K562 (cell line): ENCODE data around the gene CHPF. TPM values are rescaled to one million over a fixed set of nuclear protein-coding genes. Genes with fewer than 3 reads are reported as not detected.

Source experiments
- ATAC-seq: fragments of 200-7000 bp; cut with Tn5 transposase; 3 replicates; pipeline ENCODE4 v1.9.1; 2020; ENCODE audit warnings: moderate library complexity
- BruUV-seq: library from RNA; stranded (reverse); fragments of 400-500 nt; replicated peaks from 2 replicates; lab custom pipeline; 2021; lab: Mats Ljungman, UMichigan
- CTCF ChIA-PET: fragments of 300-600 bp; formaldehyde crosslinking; extraction: SDS; loops from one replicate; lab custom pipeline; 2021; ENCODE audit warnings: low intra/inter-chr PET ratio; lab: Yijun Ruan, JAX
- POLR2A ChIA-PET: fragments of 300-600, 350-650 bp; sonication (Branson Sonifier 250); formaldehyde crosslinking; extraction: SDS; loops from one replicate; lab custom pipeline; 2021; ENCODE audit warnings: antibody characterized with exemption, inconsistent platforms; lab: Yijun Ruan, JAX
- DNase-seq, 4 experiments: peaks; one replicate each; pipeline versions ENCODE4 v3.0.0 to v3.0.0-alpha.2; 2011 to 2018; ENCODE audit warnings: low spot score in 3 of 4, mixed read lengths in 3 of 4; ENCODE audit errors: extremely low read depth in 1 of 4
- FAIRE-seq: peaks from 2 replicates; lab custom pipeline; 2011; peaks lifted over from hg19 to GRCh38; lab: Jason Lieb, UNC
- H2AFZ ChIP-seq: 2 replicates; pipeline ENCODE4 v1.6.0; 2011; ENCODE audit warnings: low read depth, low read length, control low read depth, inconsistent platforms
- H3K27ac ChIP-seq: fragments of 200-600 bp; 3 replicates; pipeline ENCODE4 v1.8.0; 2011; ENCODE audit warnings: low read depth, mild to moderate bottlenecking, control low read depth, inconsistent platforms, low read length, moderate library complexity, mixed read lengths; ENCODE audit errors: extremely low read depth
- H3K27me3 ChIP-seq, 2 experiments: fragments of 300-600 bp in 1 of 2; 2 replicates in 1 of 2; 3 replicates in 1 of 2; pipeline versions ENCODE4 v1.6.0 to v1.8.0; 2011; ENCODE audit warnings: inconsistent platforms in 2 of 2, low read length in 2 of 2, mild to moderate bottlenecking in 1 of 2, mixed read lengths in 1 of 2, moderate library complexity in 1 of 2; ENCODE audit not compliant: control insufficient read depth in 2 of 2, insufficient read depth in 2 of 2
- H3K36me3 ChIP-seq: fragments of 300-600 bp; 3 replicates; pipeline ENCODE4 v1.8.0; 2011; ENCODE audit warnings: mild to moderate bottlenecking, low read length, inconsistent platforms; ENCODE audit not compliant: control insufficient read depth, insufficient read depth
- H3K4me1 ChIP-seq, 2 experiments: fragments of 200-600 bp in 1 of 2; replicated peaks in 1 of 2; 2 replicates in 1 of 2; 3 replicates in 1 of 2; pipeline versions ENCODE4 v1.5.1 to v1.8.0; 2011; ENCODE audit warnings: inconsistent platforms in 2 of 2, low read length in 2 of 2, mild to moderate bottlenecking in 1 of 2, mixed read lengths in 1 of 2, moderate library complexity in 1 of 2; ENCODE audit not compliant: control insufficient read depth in 2 of 2, insufficient read depth in 2 of 2
- H3K4me2 ChIP-seq: 2 replicates; pipeline ENCODE4 v1.6.1; 2011; ENCODE audit warnings: low read length, control low read depth, inconsistent platforms, mixed read lengths; ENCODE audit not compliant: insufficient read depth
- H3K4me3 ChIP-seq: fragments of 200-600 bp; sonication (generic), shearing (Covaris generic); 2 replicates; pipeline ENCODE4 v1.5.1; 2016; ENCODE audit warnings: control low read depth, inconsistent platforms
- H3K79me2 ChIP-seq: fragments of 200-600 bp; 3 replicates; pipeline ENCODE4 v1.8.0; 2011; ENCODE audit warnings: low read length, inconsistent platforms; ENCODE audit not compliant: control insufficient read depth, insufficient read depth
- H3K9ac ChIP-seq, 2 experiments: 2 replicates each; pipeline versions ENCODE4 v1.6.0 to v1.6.1; 2011; ENCODE audit warnings: low read depth in 2 of 2, low read length in 2 of 2, control low read depth in 1 of 2, inconsistent platforms in 1 of 2, mild to moderate bottlenecking in 1 of 2, mixed read lengths in 1 of 2; ENCODE audit not compliant: insufficient read depth in 1 of 2
- H3K9me1 ChIP-seq: one replicate; pipeline ENCODE4 v1.6.0; 2011; ENCODE audit warnings: inconsistent platforms, mild to moderate bottlenecking, low read length, moderate library complexity; ENCODE audit not compliant: control insufficient read depth, insufficient read depth
- H3K9me3 ChIP-seq: replicated peaks from 2 replicates; pipeline ENCODE4 v1.5.1; 2011; ENCODE audit warnings: low read depth, low read length, inconsistent platforms; ENCODE audit not compliant: control insufficient read depth, insufficient read depth
- H4K20me1 ChIP-seq: replicated peaks from 2 replicates; pipeline ENCODE4 v1.6.1; 2011; ENCODE audit warnings: low read length, inconsistent platforms, mixed read lengths; ENCODE audit not compliant: control insufficient read depth, insufficient read depth
- CBFA2T3 ChIP-seq: fragments of 450-650 bp; IDR thresholded peaks from 2 replicates; pipeline ENCODE4 v1.6.1; 2017
- DDX20 ChIP-seq: fragments of 450-650 bp; IDR thresholded peaks from 2 replicates; pipeline ENCODE4 v1.6.1; 2016; ENCODE audit warnings: missing genetic modification characterization, low read depth, mild to moderate bottlenecking, missing compliant biosample characterization, moderate library complexity
- GTF2E2 ChIP-seq: fragments of 200-800 bp; sonication (Bioruptor generic); IDR thresholded peaks from 2 replicates; pipeline ENCODE4 v1.6.1; 2016; ENCODE audit warnings: missing genetic modification characterization, missing compliant biosample characterization
- MTA3 ChIP-seq: fragments of 450-650 bp; formaldehyde crosslinking; IDR thresholded peaks from 2 replicates; pipeline ENCODE4 v1.6.1; 2017; ENCODE audit warnings: mild to moderate bottlenecking, borderline replicate concordance
- RCOR1 ChIP-seq, 2 experiments: IDR thresholded peaks; 2 replicates each; pipeline ENCODE4 v1.6.1; 2012; ENCODE audit warnings: low read depth in 2 of 2, low read length in 2 of 2, borderline replicate concordance in 1 of 2, improper control_type of control experiment in 1 of 2
- SP2 ChIP-seq: IDR thresholded peaks from 2 replicates; pipeline ENCODE4 v1.6.1; 2011; ENCODE audit warnings: mild to moderate bottlenecking, low read depth, low read length, moderate library complexity; ENCODE audit not compliant: poor library complexity, severe bottlenecking; ENCODE audit errors: extremely low read depth
- ZEB2 ChIP-seq: fragments of 450-650 bp; IDR thresholded peaks from 2 replicates; pipeline ENCODE4 v1.6.1; 2016
- ZFP36 ChIP-seq: fragments of 150-350 bp; IDR thresholded peaks from 2 replicates; pipeline ENCODE4 v1.6.1; 2018; ENCODE audit warnings: low read length, low read depth; ENCODE audit not compliant: partially characterized antibody
- ZNF24 ChIP-seq: fragments of 450-650 bp; IDR thresholded peaks from 2 replicates; pipeline ENCODE4 v1.6.1; 2016
- ZNF551 ChIP-seq: fragments of 250-450 bp; sonication (Bioruptor Pico); IDR thresholded peaks from 2 replicates; pipeline ENCODE4 v1.5.0; 2021; ENCODE audit warnings: mild to moderate bottlenecking, moderate library complexity
- WGBS: fragments of 100-300 bp; shearing (Covaris generic); methylation state at CpG from one replicate; pipeline ENCODE4 v1.1.6; 2016; ENCODE audit warnings: low coverage, mixed read lengths; ENCODE audit not compliant: insufficient coverage; ENCODE audit errors: missing lambda C conversion rate; 5-methylcytosine and 5-hydroxymethylcytosine counted together
- in situ Hi-C: fragments of 300-500 bp; cut with MboI; formaldehyde crosslinking; loops from 4 replicates; pipeline ENCODE4 v1.15.0; 2018; ENCODE audit warnings: inconsistent platforms, mixed read lengths
- intact Hi-C: fragments of 100-400 bp; cut with micrococcal nuclease; formaldehyde crosslinking; loops from 2 replicates; pipeline ENCODE4 v1.14.2; 2022
- polyA plus RNA-seq, 8 experiments: library from polyadenylated mRNA; depleted of rRNA in 4 of 8; stranded (reverse) in 5 of 8; unstranded in 3 of 8; fragments of >200 nt; fragmentation: Nextera tagmentation in 2 of 8; fragmentation: Illumina TruSeq in 1 of 8; extraction: Ambion mirVana in 2 of 8; extraction: Trizol in 1 of 8; gene quantifications; 2 replicates each; pipeline versions ENCODE4 v1.2.1 to v1.2.3, GENCODE V29; 2011 to 2014; ENCODE audit warnings: inconsistent platforms in 1 of 8, missing spikeins in 1 of 8
- total RNA-seq, 7 experiments: library from RNA; depleted of rRNA in 6 of 7; stranded (reverse); fragments of >200 nt in 6 of 7; fragmentation: Illumina TruSeq in 2 of 7; extraction: Trizol in 2 of 7; gene quantifications; 2 replicates each; pipeline versions ENCODE4 v1.2.1 to v1.2.3, GENCODE V29; 2011 to 2021; ENCODE audit warnings: low replicate concordance in 1 of 7
- TF ChIP-seq, protein P1 (sequence below), 2 experiments: fragments of 450-650 bp in 1 of 2; sonication (generic) in 1 of 2; formaldehyde crosslinking in 1 of 2; IDR thresholded peaks in 1 of 2; conservative IDR thresholded peaks in 1 of 2; 2 replicates each; pipeline versions ENCODE4 v1.6.1 to v1.8.1; 2016 to 2023; ENCODE audit warnings: mild to moderate bottlenecking in 2 of 2, moderate library complexity in 2 of 2, inconsistent platforms in 1 of 2, missing genetic modification reagents in 1 of 2
- TF ChIP-seq, protein P2 (sequence below): fragments of 450-650 bp; formaldehyde crosslinking; IDR thresholded peaks from 2 replicates; pipeline ENCODE4 v1.4.0; 2020; ENCODE audit warnings: mild to moderate bottlenecking, moderate library complexity
- TF ChIP-seq, protein P3 (sequence below): fragments of 450-650 bp; IDR thresholded peaks from 2 replicates; pipeline ENCODE4 v1.6.1; 2016; ENCODE audit warnings: missing biosample characterization, missing genetic modification characterization

CHPF gene
- total and polyA plus RNA-seq, 9 of the 15 experiments (the other 6 are each of a cell fraction or from before 2014, with no cell fraction given), result 0.15 to 57.2 (median 7.9) TPM

DNA sequence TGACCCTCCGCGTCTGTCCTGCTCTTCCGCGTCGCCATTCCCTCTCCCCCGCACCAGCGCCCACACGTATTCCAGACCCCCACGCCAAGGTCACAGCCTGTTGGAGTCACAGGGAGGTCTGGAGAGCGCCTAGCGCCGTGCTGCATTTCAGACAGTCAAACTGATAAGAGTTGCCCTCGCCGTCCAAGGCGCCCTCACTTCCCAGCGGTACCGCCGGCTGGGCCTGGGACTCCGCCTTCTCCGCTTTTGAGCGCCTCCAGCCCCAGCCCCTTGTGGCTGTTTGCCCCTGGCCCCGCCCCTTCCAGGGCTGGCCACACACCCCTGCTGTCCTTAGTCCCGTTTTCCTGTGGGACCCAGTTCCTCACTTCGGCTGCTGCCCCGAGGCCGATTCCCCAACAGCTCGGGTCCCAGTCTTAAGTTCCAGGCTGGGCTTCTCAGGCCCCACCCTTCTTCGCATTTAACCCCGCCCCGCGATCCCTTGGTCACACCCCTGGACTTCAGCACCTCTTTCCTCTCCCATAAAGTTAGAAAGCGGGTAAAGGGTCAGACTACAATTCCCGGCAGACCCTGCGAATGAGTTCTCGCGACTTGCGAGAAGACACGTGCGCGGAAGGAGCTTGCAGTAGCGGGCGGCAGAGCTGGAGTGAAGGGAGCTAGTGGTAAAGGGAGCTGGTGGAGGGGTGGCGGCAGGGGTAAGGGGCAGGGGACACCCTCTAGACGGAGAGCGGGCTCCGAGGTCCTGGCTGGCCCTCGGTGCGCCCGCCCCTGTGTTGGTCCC lies 45.1 kb downstream of the CHPF start, which contains the start of gene GMPPA:
Gene GMPPA (plus strand): TSS at position 612 of the 778 bp plus-strand sequence. CDS start 1,085 bp downstream, outside the sequence.
- in situ Hi-C loops (no loop called here), intact Hi-C loops (loop anchor here (1.0 kb wide), 3 partner anchors 12 to 28 kb away; no protein-coding TSS in a partner anchor)
- Histone ChIP-seq H3K9me1 (no peaks in the 10 kb centered on the region), H3K4me2 (peak within 1 kb of the TSS; percentile 96), H3K9me3 (no peaks in the 10 kb centered on the region), H3K36me3 (peaks cover 8% of the 10 kb centered on the region; the same call in 2 of the 3 replicates), H3K27me3 (no peaks in the 10 kb centered on the region), H3K79me2 (peaks cover 55% of the 10 kb centered on the region), H3K4me3 (peak within 1 kb of the TSS; percentile 64), H3K27ac (peak within 1 kb of the TSS; percentile 95), H2AFZ (peak within 1 kb of the TSS; percentile 85), H3K4me1 (peaks cover 47 to 60% of the 10 kb centered on the region in 2 experiments), H4K20me1 (no peaks in the 10 kb centered on the region), H3K9ac (peak within 1 kb of the TSS; percentile 88 to 98)
- DNase-seq, result peak; percentile 74 to 95 (median 85)
- ATAC-seq, result peak; percentile 85
- POLR2A ChIA-PET, result interaction anchor here (0.6 to 4.9 kb wide), 9 partner anchors 10 to 259 kb away, joined by 3 to 37 read pairs (median 5); partner anchors contain the start of gene ASIC4
- BruUV-seq, result TSS peak; percentile 92
- CTCF ChIA-PET, result no interaction called here
- 0% methylated on average over 32 of the region's 49 CpGs for WGBS
- FAIRE-seq, result peak; percentile 96
- TF ChIP-seq ZNF24 (no peak), MTA3 (peak; percentile 71), ZEB2 (no peak), CBFA2T3 (0 out of 2 replicates have a peak, but pooled peaks have one; percentile 28), GTF2E2 (tag) (peak; percentile 68; the same call in 1 of the 2 replicates), SP2 (no peak), DDX20 (tag) (no peak), RCOR1 (IDR thresholded peaks at IDR 0.05; ENCODE audit: borderline replicate concordance in 1 of 2, low read depth in 2 of 2, low read length in 2 of 2) (peak in 1 of 2 experiments; percentile 34; a peak in 2 of 4 replicates), ZFP36 (no peak), ZNF551 (CRISPR knock-in tag) (no peak)
- TF ChIP-seq, protein P1, sequence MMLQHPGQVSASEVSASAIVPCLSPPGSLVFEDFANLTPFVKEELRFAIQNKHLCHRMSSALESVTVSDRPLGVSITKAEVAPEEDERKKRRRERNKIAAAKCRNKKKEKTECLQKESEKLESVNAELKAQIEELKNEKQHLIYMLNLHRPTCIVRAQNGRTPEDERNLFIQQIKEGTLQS (IDR thresholded peaks at IDR 0.05), result no peak
- TF ChIP-seq, protein P1 (CRISPR knock-in tag; conservative IDR thresholded peaks at IDR 0.05), result no peak
- TF ChIP-seq, protein P2, sequence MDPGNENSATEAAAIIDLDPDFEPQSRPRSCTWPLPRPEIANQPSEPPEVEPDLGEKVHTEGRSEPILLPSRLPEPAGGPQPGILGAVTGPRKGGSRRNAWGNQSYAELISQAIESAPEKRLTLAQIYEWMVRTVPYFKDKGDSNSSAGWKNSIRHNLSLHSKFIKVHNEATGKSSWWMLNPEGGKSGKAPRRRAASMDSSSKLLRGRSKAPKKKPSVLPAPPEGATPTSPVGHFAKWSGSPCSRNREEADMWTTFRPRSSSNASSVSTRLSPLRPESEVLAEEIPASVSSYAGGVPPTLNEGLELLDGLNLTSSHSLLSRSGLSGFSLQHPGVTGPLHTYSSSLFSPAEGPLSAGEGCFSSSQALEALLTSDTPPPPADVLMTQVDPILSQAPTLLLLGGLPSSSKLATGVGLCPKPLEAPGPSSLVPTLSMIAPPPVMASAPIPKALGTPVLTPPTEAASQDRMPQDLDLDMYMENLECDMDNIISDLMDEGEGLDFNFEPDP (CRISPR knock-in tag), result no peak
- TF ChIP-seq, protein P3, sequence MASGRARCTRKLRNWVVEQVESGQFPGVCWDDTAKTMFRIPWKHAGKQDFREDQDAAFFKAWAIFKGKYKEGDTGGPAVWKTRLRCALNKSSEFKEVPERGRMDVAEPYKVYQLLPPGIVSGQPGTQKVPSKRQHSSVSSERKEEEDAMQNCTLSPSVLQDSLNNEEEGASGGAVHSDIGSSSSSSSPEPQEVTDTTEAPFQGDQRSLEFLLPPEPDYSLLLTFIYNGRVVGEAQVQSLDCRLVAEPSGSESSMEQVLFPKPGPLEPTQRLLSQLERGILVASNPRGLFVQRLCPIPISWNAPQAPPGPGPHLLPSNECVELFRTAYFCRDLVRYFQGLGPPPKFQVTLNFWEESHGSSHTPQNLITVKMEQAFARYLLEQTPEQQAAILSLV (tag), result no peak
